Measurements from ENCODE around the gene ARHGAP10.

ARHGAP10 gene

DNA sequence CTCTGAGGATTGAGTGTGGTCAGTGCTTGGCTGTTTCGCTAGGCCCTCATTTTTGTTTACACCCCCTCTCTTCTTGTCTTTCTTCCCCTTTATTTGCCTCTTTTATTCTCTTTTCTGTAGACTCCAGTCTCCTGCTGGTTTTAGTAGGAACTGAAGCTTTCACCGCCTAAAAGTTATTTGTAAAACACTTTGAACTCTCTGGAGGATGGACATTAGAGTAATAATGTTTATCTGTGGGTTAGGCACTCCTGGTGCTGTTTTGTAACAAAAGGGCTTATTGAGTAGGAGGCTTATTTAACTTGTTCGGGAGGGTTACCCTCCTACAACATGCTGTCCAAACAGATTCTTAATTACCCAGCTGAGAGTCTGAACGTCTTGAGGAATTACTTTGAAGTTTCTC is 1.6 kb upstream of the ARHGAP10 start:
- no peak for DNase-seq (ENCODE audit: extremely low read depth in 1 of 2, low read depth in 1 of 2)

DNA sequence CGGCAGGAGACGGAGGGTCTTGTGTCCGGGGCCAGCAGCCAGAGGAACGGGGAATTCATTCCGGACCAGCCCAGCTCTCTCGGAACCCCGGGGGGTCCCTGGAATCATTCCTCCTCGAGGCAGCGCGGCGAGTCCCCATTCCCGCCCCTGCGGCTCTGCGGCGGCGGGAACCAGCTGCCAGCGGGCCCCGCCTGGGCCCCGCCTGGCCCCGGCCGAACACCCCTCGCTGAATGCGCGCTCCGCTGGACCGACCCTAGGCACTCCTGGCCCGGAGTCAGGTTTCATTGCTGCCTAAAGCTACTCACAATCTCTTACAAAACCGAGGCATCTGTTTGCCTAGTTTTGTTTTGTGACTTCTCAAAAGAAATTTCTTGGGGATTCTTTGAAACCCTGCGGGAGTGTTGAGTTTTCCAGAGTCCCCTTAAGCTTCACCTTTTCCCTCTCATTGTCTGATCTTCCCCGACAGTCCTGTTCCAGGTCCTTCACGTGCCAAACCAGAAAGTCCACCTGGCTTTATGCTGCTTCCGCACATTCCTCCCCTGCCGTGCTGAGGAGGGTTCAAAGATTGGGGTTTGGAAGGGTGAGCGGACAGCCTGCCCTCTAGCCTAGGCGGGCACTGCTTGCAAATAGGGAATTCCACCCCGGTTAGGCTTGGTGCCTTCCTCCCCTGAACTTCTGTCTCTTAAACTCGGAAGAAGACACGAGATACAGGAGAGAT is 789 bp downstream of the ARHGAP10 start:
- DNase-seq (ENCODE audit: extremely low read depth in 1 of 2, low read depth in 1 of 2): no peak

DNA sequence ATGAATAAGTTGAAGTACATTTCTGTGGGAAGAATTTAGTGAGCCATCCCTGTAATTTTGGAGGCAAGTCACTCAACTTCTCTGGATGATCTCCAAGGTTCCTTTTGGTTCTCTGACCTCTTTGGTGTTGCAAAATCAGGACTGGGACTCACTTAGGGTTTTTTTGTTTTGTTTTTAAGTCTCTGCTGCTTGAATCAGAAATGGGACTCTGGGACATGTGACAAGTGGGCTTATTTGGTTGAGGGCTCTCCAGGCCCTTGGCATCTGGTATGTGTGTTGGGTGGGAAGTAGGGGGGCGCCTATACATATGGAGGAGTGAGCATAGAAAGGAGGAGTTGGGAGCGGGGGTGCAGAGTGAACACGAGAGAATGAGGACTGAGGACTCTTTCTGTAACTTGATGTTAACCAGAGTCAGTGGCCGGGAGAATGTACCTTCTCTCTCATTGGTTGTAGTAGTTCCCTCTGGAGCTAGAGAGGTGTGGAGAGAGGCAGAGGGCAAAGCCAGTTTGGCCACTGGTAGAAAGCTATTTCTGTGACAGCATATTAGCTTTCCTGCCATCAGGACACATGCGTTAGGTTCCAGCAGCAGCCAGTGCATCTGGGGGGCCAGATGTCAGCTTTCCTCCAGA is 1.9 kb downstream of the ARHGAP10 start:
- DNase-seq (ENCODE audit: extremely low read depth in 1 of 2, low read depth in 1 of 2): no peak

- no peak for DNase-seq (ENCODE audit: extremely low read depth in 1 of 2, low read depth in 1 of 2)
Measured at GRCh38 chr4:147734496-147734895, 2.6 kb downstream of the ARHGAP10 start.

GRCh38 chr4:147735413-147736301 is 3.8 kb downstream of the ARHGAP10 start:
- DNase-seq (ENCODE audit: extremely low read depth in 1 of 2, low read depth in 1 of 2): no peak

DNA sequence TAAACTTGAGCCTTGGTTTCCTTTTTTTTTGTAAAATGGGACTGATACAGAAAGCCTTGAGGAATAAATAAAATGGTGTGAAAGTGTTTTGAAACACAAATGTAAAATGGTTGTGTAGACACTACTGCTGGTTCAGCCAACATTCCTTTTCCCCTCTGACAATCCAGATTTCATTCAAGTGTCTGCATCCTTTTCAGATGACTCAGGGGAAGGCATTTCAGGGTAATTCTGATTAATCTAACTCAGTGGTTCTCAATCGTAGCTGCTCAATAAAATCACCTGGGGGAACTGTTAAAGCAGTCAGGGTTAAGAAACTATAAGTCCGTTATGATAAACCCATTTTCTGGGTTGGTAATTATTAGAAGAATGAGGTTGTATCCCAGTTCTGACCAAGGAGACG is 4.6 kb downstream of the ARHGAP10 start:
- no peak for DNase-seq (ENCODE audit: extremely low read depth in 1 of 2, low read depth in 1 of 2)

GRCh38 chr4:147737623-147738022 is 5.7 kb downstream of the ARHGAP10 start:
- DNase-seq (ENCODE audit: extremely low read depth in 1 of 2, low read depth in 1 of 2): no peak

GRCh38 chr4:147739239-147739823 is 7.4 kb downstream of the ARHGAP10 start:
- no peak for DNase-seq (ENCODE audit: extremely low read depth in 1 of 2, low read depth in 1 of 2)

GRCh38 chr4:147740176-147740575 is 8.3 kb downstream of the ARHGAP10 start:
- DNase-seq (ENCODE audit: extremely low read depth in 1 of 2, low read depth in 1 of 2): no peak

DNA sequence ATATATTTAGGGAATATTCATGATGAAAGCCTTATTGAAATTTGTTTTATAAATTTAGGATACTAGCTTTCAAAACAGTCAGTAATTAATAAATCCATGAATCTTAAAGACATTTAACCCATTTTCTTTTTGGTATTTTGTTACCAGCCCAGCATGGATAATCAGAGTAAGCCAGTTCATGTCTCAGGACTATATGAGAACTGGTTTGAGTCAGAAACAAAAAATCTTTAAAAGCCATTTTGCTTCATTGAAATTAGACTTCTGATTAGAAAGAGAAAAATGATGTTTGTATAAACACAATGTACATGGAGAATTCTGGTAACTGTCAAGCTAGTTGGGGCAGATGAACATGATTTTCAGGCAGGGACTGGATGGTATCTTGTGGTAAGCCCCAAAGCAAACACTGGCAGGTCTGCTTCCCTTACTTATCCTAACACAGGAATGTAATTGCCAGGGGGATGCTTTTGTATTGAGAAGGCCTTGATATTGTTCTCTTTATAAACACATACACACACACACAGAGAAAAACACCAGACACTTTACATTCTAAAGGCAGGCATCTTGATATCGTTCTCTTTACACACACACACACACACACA is 9.4 kb downstream of the ARHGAP10 start:
- no peak for DNase-seq (ENCODE audit: extremely low read depth in 1 of 2, low read depth in 1 of 2)

DNA sequence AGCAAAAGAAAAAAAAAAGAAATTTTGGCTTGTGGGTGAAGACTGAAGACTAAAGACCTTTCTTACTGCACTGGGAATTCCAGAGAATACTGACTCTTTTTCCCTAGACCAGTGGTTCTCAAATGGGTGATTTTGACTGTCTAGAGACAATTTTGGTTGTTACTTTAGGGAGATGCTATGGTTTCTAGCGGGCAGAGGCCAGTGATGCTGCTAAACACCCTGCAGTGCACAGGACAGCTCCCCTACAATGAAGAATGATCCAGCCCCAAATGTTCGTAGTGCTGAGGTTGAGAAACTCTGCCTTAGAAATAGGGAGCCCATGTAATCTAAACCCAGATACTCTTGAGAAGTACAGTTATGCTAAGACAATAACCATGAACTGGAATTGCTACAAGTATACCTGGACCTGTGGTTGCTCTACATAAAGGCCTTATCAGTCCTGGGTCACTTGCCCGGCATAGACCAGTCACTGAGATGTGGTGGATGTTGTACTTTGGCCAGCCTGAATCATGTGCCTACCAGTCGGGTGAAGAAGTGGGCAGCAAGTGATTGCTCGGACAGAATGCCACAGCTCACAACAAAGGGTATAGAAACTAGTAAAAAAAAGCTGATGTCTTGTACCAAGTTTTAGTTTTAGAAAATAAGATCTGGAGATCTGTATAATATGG is 16.0 kb downstream of the ARHGAP10 start:
- DNase-seq (ENCODE audit: extremely low read depth in 1 of 2, low read depth in 1 of 2): no peak

- no peak for DNase-seq (ENCODE audit: extremely low read depth in 1 of 2, low read depth in 1 of 2)
Measured at GRCh38 chr4:147749811-147750321, 18.0 kb downstream of the ARHGAP10 start.

DNA sequence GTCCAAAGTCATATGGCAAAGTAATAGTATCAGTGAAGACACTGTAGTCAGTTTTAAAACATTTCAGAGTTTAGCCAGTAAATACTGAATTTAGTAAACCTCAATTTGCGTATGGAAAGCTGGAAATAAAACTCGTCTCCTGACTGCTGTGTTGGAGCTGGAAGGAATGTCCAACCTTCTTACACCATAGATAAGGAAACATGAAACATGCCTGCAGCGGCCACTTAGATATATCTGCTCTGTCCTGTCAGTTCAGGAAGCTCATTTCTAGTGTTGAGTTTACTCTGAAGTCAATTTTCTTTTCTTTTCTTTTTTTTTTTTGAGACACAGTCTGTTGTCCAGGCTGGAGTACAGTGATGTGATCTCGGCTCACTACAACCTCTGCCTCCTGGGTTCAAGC is 21.2 kb downstream of the ARHGAP10 start:
- no peak for DNase-seq (ENCODE audit: extremely low read depth in 1 of 2, low read depth in 1 of 2)

GRCh38 chr4:147754037-147754445 is 22.2 kb downstream of the ARHGAP10 start:
- no peak for DNase-seq (ENCODE audit: extremely low read depth in 1 of 2, low read depth in 1 of 2)

DNA sequence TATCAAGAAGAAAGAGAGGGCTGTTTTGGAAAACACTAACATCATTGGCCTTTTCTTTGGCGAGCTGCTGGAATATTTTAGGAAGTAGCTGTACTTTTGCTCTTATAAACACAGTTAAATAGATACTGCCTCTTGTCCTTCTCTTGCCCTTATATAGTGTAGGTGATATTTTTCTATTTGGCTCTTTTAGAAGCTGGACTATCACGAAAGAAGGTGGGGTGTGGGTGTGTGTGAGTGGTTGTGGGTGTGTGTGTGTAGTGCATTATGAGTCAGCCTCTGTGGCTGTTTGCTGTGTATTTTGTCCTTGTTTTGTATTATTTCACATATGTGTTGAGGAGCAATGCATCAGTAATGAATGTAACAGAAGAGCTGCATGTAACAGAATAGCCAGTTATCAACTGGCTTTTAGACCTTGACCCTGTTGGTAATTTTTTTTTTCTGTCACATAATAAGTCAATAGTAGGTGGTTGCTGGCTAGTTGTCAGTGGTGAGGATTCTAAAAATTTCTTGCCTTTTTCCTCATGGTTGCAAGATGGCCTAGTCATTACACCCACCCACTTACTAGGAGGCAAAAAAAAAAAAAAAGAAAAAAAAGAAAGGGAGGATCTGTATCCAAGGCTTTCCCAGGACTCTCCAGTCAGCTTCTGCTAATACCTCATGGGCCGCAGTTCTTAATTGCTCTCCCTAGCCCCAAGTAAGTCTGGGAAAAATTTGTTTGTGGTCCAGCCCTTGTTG is 23.8 kb downstream of the ARHGAP10 start:
- no peak for DNase-seq (ENCODE audit: extremely low read depth in 1 of 2, low read depth in 1 of 2)

- DNase-seq (ENCODE audit: extremely low read depth in 1 of 2, low read depth in 1 of 2): no peak
Measured at GRCh38 chr4:147756417-147756816, 24.5 kb downstream of the ARHGAP10 start.

GRCh38 chr4:147760176-147760575 is 28.3 kb downstream of the ARHGAP10 start:
- DNase-seq (ENCODE audit: extremely low read depth in 1 of 2, low read depth in 1 of 2): no peak

GRCh38 chr4:147760695-147761094 is 28.8 kb downstream of the ARHGAP10 start:
- no peak for DNase-seq (ENCODE audit: extremely low read depth in 1 of 2, low read depth in 1 of 2)

DNA sequence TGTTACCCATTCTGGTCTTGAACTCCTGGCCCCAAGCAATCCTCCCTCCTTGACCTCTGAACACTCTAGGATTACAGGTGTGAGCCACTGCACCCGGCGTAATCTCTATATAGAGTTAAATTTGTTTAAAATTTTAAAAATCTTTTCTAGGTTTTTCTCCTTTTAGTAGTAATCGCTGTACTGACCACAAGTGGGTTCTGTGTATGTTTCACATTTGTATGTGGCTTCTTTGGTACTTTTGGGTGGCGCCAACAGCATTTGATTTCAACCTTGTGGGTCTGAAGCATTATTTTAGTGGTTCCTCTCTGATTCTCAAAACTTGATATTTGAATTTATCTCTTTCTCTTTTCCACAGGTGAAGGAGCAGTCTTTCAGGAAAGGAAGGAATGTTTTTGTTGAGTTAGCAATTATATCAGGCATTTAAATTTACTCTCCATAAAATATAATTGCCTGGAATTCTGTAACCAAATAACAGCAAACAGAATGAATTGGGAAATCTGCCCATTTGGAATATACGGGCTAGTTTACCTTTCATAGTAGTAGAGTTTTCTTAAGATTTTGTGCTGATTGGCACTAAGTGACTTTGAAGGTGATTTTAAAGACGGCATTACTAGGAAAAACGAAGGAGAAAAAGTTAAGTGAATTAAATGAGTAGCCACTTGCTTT is 29.5 kb downstream of the ARHGAP10 start:
- no peak for DNase-seq (ENCODE audit: extremely low read depth in 1 of 2, low read depth in 1 of 2)

Measured in stimulated activated CD8-positive, alpha-beta memory T cell treated with anti-CD3 and anti-CD28 coated beads, Interleukin-7, amount 100 ng/mL, for 48 hours (primary cell).